ENCODE results near the gene PPARD. TPM values are rescaled to one million over a fixed set of nuclear protein-coding genes. Genes with fewer than 3 reads are reported as not detected.

The PPARD gene
- total and polyA plus RNA-seq, 2 of the 13 experiments (the other 11 are each of a cell fraction or from before 2014, with no cell fraction given) = 6.1 to 13.3 TPM

DNA sequence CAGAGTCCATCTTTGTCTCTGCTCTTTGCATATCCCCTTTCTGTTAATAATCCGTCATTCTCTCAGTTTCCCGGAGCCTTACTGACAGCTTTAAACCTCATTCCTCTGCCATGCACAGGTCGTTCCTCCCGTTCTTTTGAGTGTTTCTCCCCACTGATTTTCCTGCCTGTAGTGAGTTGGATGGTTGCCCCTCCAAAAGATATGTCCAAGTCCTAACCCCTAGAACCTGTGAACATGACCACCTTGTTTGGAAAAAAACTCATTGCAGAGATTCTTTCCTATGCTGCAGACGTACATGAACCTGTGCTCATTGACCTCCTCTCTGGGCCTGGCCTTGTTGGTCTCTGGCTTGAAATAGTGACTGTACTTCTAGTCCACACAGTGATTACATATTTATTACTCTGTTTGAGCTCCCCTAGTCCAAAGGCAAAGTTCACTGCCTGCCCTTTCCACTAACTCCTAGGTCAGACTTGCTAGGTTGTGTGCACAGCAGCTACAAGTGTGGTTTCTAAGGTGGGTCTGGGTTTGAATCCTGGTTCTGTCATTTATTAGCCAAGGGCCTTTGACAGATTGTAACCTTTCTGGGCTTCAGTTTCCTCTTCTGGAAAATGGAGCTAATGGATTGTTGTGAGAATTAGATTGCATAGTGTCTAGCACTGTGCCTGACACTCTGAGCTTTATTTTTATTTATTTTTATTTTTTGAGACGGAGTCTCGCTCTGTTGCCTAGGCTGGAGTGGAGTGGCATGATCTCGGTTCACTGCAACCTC lies 29.3 kb downstream of the PPARD start (continued):
- TF ChIP-seq ATF1 (CRISPR knock-in tag; IDR thresholded peaks at IDR 0.05) (0 out of 2 replicates have a peak, but pooled peaks have one; percentile 19), ZNF501 (CRISPR knock-in tag; IDR thresholded peaks at IDR 0.05) (peak; percentile 85), SRSF9 (IDR thresholded peaks at IDR 0.05; ENCODE audit: borderline replicate concordance, insufficient read depth, low read depth, low read length, poor library complexity, severe bottlenecking) (no peak), NR2C2 (CRISPR knock-in tag; IDR thresholded peaks at IDR 0.05; ENCODE audit: borderline replicate concordance) (peak; percentile 80), KLF9 (CRISPR knock-in tag; IDR thresholded peaks at IDR 0.05; ENCODE audit: low read depth) (no peak), ZBTB42 (CRISPR knock-in tag; IDR thresholded peaks at IDR 0.05) (no peak), BORCS8-MEF2B (CRISPR knock-in tag; IDR thresholded peaks at IDR 0.05) (no peak), FOXK2 (IDR thresholded peaks at IDR 0.05) (peak; percentile 66; the same call in 1 of the 2 replicates), KDM3A (CRISPR knock-in tag; IDR thresholded peaks at IDR 0.05; ENCODE audit: low read depth) (0 out of 2 replicates have a peak, but pooled peaks have one; percentile 12), ZNF12 (CRISPR knock-in tag; IDR thresholded peaks at IDR 0.05) (0 out of 2 replicates have a peak, but pooled peaks have one; percentile 32), ADNP (CRISPR knock-in tag; IDR thresholded peaks at IDR 0.05) (0 out of 2 replicates have a peak, but pooled peaks have one; percentile 24), CBX5 (CRISPR knock-in tag; IDR thresholded peaks at IDR 0.05; ENCODE audit: borderline replicate concordance) (peak; percentile 48; the same call in 1 of the 2 replicates), FIP1L1 (IDR thresholded peaks at IDR 0.05; ENCODE audit: borderline replicate concordance, insufficient read depth, low read depth, low read length) (no peak), ELF3 (CRISPR knock-in tag; IDR thresholded peaks at IDR 0.05) (peak; percentile 61), CHD4 (IDR thresholded peaks at IDR 0.05; ENCODE audit: borderline replicate concordance, low read length) (peak; percentile 94), ZBTB21 (CRISPR knock-in tag; IDR thresholded peaks at IDR 0.05) (peak; percentile 52; the same call in 1 of the 2 replicates)
- TF ChIP-seq, protein P1, sequence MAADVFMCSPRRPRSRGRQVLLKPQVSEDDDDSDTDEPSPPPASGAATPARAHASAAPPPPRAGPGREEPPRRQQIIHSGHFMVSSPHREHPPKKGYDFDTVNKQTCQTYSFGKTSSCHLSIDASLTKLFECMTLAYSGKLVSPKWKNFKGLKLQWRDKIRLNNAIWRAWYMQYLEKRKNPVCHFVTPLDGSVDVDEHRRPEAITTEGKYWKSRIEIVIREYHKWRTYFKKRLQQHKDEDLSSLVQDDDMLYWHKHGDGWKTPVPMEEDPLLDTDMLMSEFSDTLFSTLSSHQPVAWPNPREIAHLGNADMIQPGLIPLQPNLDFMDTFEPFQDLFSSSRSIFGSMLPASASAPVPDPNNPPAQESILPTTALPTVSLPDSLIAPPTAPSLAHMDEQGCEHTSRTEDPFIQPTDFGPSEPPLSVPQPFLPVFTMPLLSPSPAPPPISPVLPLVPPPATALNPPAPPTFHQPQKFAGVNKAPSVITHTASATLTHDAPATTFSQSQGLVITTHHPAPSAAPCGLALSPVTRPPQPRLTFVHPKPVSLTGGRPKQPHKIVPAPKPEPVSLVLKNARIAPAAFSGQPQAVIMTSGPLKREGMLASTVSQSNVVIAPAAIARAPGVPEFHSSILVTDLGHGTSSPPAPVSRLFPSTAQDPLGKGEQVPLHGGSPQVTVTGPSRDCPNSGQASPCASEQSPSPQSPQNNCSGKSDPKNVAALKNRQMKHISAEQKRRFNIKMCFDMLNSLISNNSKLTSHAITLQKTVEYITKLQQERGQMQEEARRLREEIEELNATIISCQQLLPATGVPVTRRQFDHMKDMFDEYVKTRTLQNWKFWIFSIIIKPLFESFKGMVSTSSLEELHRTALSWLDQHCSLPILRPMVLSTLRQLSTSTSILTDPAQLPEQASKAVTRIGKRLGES (CRISPR knock-in tag; IDR thresholded peaks at IDR 0.05; ENCODE audit: borderline replicate concordance) = no peak
- TF ChIP-seq, protein P2, sequence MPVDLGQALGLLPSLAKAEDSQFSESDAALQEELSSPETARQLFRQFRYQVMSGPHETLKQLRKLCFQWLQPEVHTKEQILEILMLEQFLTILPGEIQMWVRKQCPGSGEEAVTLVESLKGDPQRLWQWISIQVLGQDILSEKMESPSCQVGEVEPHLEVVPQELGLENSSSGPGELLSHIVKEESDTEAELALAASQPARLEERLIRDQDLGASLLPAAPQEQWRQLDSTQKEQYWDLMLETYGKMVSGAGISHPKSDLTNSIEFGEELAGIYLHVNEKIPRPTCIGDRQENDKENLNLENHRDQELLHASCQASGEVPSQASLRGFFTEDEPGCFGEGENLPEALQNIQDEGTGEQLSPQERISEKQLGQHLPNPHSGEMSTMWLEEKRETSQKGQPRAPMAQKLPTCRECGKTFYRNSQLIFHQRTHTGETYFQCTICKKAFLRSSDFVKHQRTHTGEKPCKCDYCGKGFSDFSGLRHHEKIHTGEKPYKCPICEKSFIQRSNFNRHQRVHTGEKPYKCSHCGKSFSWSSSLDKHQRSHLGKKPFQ (CRISPR knock-in tag; IDR thresholded peaks at IDR 0.05; ENCODE audit: insufficient replicate concordance) = peak; percentile 27
- TF ChIP-seq, protein P3, sequence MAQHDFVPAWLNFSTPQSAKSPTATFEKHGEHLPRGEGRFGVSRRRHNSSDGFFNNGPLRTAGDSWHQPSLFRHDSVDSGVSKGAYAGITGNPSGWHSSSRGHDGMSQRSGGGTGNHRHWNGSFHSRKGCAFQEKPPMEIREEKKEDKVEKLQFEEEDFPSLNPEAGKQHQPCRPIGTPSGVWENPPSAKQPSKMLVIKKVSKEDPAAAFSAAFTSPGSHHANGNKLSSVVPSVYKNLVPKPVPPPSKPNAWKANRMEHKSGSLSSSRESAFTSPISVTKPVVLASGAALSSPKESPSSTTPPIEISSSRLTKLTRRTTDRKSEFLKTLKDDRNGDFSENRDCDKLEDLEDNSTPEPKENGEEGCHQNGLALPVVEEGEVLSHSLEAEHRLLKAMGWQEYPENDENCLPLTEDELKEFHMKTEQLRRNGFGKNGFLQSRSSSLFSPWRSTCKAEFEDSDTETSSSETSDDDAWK (CRISPR knock-in tag; IDR thresholded peaks at IDR 0.05) = no peak
- TF ChIP-seq, protein P4, sequence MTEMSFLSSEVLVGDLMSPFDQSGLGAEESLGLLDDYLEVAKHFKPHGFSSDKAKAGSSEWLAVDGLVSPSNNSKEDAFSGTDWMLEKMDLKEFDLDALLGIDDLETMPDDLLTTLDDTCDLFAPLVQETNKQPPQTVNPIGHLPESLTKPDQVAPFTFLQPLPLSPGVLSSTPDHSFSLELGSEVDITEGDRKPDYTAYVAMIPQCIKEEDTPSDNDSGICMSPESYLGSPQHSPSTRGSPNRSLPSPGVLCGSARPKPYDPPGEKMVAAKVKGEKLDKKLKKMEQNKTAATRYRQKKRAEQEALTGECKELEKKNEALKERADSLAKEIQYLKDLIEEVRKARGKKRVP (CRISPR knock-in tag; IDR thresholded peaks at IDR 0.05) = no peak

All from HepG2 (cell line).